ENCODE measurements around the gene NFYB.

Gene NFYB

DNA sequence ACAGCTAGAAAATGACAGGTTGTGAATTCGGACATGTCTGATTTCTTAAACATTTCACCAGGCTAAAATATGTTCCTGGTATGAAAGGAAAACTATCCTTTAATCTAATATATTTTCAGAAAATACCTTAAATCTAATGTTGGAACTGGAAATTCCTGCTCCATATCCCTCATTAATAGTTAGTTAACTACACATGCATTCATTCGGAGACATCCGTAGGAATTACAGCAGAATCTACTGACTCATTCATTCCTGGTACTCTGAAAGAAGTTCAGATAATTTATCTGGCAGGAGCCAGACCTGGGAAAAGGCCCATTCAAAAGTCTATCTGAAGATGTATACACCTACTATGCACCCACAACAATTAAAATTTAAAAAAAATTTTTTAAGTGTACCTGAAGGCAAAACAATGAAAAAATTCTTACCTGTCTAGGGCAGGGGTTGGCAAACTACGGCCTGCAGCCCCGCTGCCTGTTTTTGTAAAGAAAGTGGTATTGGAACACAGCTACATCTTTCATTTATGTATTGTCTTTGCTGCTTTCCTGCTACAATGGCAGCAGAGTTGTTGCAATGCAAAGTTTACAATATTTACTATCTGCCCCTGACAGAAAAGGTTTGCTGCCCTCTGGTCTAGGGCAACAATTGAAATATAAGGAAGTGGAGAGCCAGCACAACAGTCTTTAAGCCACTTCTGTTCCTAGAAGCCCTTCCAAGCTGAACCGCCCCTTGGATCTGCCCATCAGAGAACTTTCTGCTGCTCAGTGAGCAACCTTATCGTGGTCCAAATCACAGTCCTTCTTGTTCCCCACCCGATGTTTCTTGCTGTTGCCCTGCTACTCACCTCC lies 17.9 kb upstream of the NFYB start:
- H3K27ac ChIP-seq (ENCODE audit: low read depth, low read length), result no peak overlapping the region
- no peak overlapping the region for H3K4me2 ChIP-seq (ENCODE audit: low read length)
- TF ChIP-seq EZH2phosphoT487 (IDR thresholded peaks at IDR 0.05; ENCODE audit: borderline replicate concordance, low read length), result no peak
- TF ChIP-seq, protein P1, sequence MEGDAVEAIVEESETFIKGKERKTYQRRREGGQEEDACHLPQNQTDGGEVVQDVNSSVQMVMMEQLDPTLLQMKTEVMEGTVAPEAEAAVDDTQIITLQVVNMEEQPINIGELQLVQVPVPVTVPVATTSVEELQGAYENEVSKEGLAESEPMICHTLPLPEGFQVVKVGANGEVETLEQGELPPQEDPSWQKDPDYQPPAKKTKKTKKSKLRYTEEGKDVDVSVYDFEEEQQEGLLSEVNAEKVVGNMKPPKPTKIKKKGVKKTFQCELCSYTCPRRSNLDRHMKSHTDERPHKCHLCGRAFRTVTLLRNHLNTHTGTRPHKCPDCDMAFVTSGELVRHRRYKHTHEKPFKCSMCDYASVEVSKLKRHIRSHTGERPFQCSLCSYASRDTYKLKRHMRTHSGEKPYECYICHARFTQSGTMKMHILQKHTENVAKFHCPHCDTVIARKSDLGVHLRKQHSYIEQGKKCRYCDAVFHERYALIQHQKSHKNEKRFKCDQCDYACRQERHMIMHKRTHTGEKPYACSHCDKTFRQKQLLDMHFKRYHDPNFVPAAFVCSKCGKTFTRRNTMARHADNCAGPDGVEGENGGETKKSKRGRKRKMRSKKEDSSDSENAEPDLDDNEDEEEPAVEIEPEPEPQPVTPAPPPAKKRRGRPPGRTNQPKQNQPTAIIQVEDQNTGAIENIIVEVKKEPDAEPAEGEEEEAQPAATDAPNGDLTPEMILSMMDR (IDR thresholded peaks at IDR 0.05; ENCODE audit: low read depth, low read length, poor library complexity, severe bottlenecking), result no peak
- H3K36me3 ChIP-seq (ENCODE audit: control insufficient read depth, low read length), result no peaks in the 10 kb centered on the region
- no peaks in the 10 kb centered on the region for H3K9me3 ChIP-seq (ENCODE audit: control insufficient read depth, insufficient read depth, low read length)
- H3K79me2 ChIP-seq (ENCODE audit: control insufficient read depth, low read length), result no peaks in the 10 kb centered on the region
- peaks cover 11% of the 10 kb centered on the region for H3K27me3 ChIP-seq (ENCODE audit: control insufficient read depth, low read length)
- no peaks in the 10 kb centered on the region for H3F3A ChIP-seq (ENCODE audit: control insufficient read depth, insufficient read depth)
- H3K4me1 ChIP-seq (ENCODE audit: control insufficient read depth, low read length), result no peaks in the 10 kb centered on the region
- no peaks in the 10 kb centered on the region for H3K9me2 ChIP-seq (replicated peaks; ENCODE audit: control insufficient read depth, low read length)
- no peak overlapping the region for H3K4me3 ChIP-seq (ENCODE audit: low read length)
- H4K20me1 ChIP-seq (ENCODE audit: control insufficient read depth, insufficient read depth, low read depth, low read length), result no peaks in the 10 kb centered on the region

DNA sequence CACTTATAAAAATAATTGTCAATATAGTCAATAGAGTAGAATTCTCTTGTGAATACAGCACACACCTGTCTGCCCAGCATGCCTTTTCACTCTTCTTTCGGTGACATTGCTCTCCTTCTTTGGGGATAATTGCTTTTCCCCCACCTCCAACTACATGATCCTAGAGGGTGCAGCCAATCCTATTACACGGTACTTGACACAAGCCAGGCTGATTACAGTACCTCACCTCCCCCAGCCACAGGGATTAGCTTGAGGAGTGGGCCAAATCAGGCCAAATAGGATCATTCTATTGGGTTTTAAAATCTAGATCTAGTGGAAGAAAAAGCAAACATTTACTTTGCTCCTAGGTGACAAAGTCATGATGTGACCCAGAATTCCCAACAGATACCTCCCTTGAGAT lies 16.8 kb upstream of the NFYB start:
- no peaks in the 10 kb centered on the region for H3K79me2 ChIP-seq (ENCODE audit: control insufficient read depth, low read length)
- H3K27ac ChIP-seq (ENCODE audit: low read depth, low read length), result no peak overlapping the region
- no peaks in the 10 kb centered on the region for H3K36me3 ChIP-seq (ENCODE audit: control insufficient read depth, low read length)
- H3K4me1 ChIP-seq (ENCODE audit: control insufficient read depth, low read length), result no peaks in the 10 kb centered on the region
- H3F3A ChIP-seq (ENCODE audit: control insufficient read depth, insufficient read depth), result no peaks in the 10 kb centered on the region
- peaks cover 15% of the 10 kb centered on the region for H3K27me3 ChIP-seq (ENCODE audit: control insufficient read depth, low read length)
- H3K4me2 ChIP-seq (ENCODE audit: low read length), result no peak overlapping the region
- no peaks in the 10 kb centered on the region for H3K9me2 ChIP-seq (replicated peaks; ENCODE audit: control insufficient read depth, low read length)
- no peak overlapping the region for H3K4me3 ChIP-seq (ENCODE audit: low read length)
- TF ChIP-seq EZH2phosphoT487 (IDR thresholded peaks at IDR 0.05; ENCODE audit: borderline replicate concordance, low read length), result no peak
- TF ChIP-seq, protein P1 (IDR thresholded peaks at IDR 0.05; ENCODE audit: low read depth, low read length, poor library complexity, severe bottlenecking), result no peak
- no peaks in the 10 kb centered on the region for H3K9me3 ChIP-seq (ENCODE audit: control insufficient read depth, insufficient read depth, low read length)
- H4K20me1 ChIP-seq (ENCODE audit: control insufficient read depth, insufficient read depth, low read depth, low read length), result no peaks in the 10 kb centered on the region

DNA sequence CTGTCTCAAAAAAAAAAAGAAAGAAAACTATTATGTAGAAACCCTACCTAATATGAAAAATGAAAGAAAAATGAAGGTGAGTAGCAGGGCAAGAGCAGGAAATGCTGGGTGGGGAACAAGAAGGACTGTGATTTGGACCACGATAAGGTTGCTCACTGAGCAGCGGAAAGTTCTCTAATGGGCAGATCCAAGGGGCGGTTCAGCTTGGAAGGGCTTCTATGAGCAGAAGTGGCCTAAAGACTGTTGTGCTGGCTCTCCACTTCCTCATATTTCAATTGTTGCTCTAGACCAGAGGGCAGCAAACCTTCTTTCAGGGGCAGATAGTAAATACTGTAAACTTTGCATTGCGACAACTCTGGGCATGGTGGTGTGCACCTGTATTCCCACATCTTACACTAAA lies 16.3 kb upstream of the NFYB start:
- Histone ChIP-seq H3K4me3 (ENCODE audit: low read length) (no peak overlapping the region), H3K4me2 (ENCODE audit: low read length) (no peak overlapping the region), H3K36me3 (ENCODE audit: control insufficient read depth, low read length) (no peaks in the 10 kb centered on the region), H3K27me3 (ENCODE audit: control insufficient read depth, low read length) (peaks cover 16% of the 10 kb centered on the region), H3K9me3 (ENCODE audit: control insufficient read depth, insufficient read depth, low read length) (no peaks in the 10 kb centered on the region), H3F3A (ENCODE audit: control insufficient read depth, insufficient read depth) (no peaks in the 10 kb centered on the region), H4K20me1 (ENCODE audit: control insufficient read depth, insufficient read depth, low read depth, low read length) (no peaks in the 10 kb centered on the region), H3K4me1 (ENCODE audit: control insufficient read depth, low read length) (no peaks in the 10 kb centered on the region), H3K79me2 (ENCODE audit: control insufficient read depth, low read length) (no peaks in the 10 kb centered on the region), H3K27ac (ENCODE audit: low read depth, low read length) (no peak overlapping the region), H3K9me2 (replicated peaks; ENCODE audit: control insufficient read depth, low read length) (no peaks in the 10 kb centered on the region)
- no peak for TF ChIP-seq EZH2phosphoT487 (IDR thresholded peaks at IDR 0.05; ENCODE audit: borderline replicate concordance, low read length)
- TF ChIP-seq, protein P1 (IDR thresholded peaks at IDR 0.05; ENCODE audit: low read depth, low read length, poor library complexity, severe bottlenecking), result no peak
